ENCODE results near the gene PGF.

The PGF gene

GRCh38 chr14:74891870-74892269 lies 63.5 kb downstream of the PGF start:
- no peak for DNase-seq

All from activated CD4-positive, alpha-beta T cell treated with anti-CD3 and anti-CD28 coated beads, Interleukin-2, amount 50 U/mL, for 1 hour (primary cell).